Stimulated activated CD8-positive, alpha-beta memory T cell treated with anti-CD3 and anti-CD28 coated beads, Interleukin-12 subunit alpha, Interleukin-12 subunit beta, amount 100 ng/mL, for 1 hour (primary cell): ENCODE measurements around the gene TAS2R38.
"Not testable (repeated sequence)": the region's sequence is repeated elsewhere in the genome, so short reads cannot be mapped to it uniquely, and the experiment has no call there.

Experiments
- DNase-seq: peaks from one replicate; pipeline ENCODE4 v3.0.0-alpha.2; 2020; ENCODE audit warnings: low read depth

The TAS2R38 gene

GRCh38 chr7:141973673-141974072, at the start of gene TAS2R38:
TSS of gene TAS2R38 (minus strand) at chr7:141973773. CDS start at chr7:141973689, 84 bp downstream.
- DNase-seq: no peak

- DNase-seq: no peak
Observed at GRCh38 chr7:142018154-142018553, 44.6 kb upstream of the TAS2R38 start.

DNA sequence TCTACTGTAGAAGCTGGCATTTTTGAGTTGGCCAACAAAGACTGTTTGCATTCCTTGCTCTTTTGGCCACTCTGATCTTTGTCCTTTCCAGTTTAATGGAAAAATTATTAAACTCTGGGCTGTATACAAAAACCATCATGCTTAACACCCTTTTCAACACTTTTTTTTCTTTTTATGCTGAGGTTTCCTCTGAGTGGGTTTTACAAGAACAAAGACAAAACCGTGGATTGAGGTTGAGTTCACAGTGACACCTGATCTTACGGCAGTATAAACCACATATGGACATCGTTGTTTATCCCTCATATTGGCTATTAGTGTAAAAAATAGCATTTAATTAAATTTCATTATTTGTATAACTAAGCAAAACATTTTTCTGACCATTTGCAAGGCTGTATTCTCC, 43.9 kb upstream of the TAS2R38 start:
- DNase-seq: no peak

GRCh38 chr7:142012825-142013511, 39.4 kb upstream of the TAS2R38 start:
- DNase-seq: no peak

- DNase-seq: no peak
Observed at GRCh38 chr7:142010952-142011548, 37.5 kb upstream of the TAS2R38 start.

- no peak for DNase-seq
Observed at GRCh38 chr7:142009187-142009586, 35.6 kb upstream of the TAS2R38 start.

DNA sequence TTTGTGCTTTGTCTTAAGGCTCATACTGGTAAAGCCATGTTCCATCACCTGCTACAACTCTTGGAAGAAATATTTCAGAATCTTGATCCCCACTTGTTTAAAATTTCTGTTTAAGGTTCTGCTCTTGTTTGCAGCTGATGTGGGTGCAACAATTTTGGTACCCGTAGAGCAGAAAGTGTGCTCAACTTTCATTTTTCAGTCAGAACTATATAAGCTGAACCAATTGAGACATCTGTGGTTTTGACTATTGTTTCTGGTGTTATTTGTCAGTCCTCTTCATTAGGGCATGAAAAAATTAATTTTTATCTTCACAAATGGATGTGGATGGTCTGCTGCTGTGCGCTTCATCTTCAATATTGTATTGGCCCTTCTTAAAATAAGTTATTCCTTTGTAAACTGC, 33.0 kb upstream of the TAS2R38 start:
- DNase-seq: no peak

GRCh38 chr7:142002179-142002578, 28.6 kb upstream of the TAS2R38 start:
- DNase-seq: no peak

DNA sequence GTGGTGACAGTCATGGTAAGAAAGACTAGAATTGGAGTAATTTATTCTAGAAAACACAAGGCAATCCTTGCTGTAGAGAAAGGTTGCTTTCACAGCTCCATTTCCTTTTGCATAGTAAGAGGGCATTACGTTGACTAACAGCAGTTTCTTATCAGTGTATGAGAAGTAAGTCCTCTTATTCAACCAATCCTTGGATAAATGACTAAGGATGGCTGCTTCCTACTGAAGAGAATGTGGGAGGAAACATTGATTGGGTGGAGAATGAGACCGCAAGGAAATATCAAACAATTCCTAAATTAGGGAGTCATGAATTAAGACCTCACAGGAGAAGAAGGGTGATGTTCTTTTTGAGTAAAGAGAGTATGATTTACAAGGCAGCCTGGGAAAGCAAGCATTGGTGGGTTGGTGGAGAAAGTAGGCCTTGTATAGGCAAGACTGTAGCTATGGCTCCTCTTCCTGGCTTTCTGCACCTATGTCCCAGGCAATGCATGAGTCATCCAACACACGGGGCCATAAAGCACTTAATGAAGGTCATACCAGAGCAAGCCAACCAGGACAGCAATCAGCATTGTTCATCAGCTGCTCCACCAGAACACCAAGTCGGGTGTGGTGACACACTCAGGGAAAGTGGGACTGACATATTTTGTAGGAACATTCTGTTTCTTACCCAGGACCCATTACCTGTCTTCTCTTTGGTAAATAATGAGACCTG, 27.7 kb upstream of the TAS2R38 start:
- DNase-seq: no peak

DNA sequence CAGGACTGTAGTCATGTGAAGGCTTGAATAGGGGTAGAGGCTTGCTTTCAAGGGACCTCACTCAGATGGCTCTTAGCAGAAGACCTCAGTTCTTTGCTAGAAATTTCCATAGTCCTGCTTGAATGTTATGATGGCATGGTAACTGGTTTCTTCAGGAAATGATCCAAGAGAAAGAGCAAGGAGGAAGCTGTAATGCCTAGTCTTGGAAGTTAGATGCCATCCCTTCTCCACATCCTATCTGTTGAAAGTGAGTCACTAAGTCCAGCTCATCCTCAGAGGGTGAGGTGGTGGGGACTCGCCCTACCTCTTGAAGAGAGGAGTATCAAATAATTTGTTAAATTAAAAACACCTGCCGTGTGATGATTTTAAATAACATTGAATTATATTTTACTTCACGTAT, 26.7 kb upstream of the TAS2R38 start:
- DNase-seq: no peak

GRCh38 chr7:141999058-141999623, 25.6 kb upstream of the TAS2R38 start:
- DNase-seq: no peak

DNA sequence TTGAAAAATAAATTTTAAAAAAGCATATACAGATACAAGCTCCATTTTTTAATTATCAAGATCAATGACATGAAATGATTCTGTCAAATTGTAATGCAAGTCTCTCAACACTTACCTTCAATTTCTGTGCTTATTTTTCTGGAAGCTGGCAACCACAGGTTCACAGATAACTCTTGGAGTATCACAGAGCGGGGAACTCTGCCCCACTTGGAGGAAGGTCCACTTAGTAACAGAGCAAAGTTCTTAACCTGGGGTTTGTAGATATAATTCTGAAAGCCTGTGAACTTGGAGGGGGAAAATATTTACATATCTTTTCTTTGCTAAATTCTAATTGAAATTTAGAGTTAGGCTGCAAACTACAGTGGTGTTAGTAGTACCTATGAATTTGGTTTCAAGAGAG, 19.8 kb upstream of the TAS2R38 start:
- no peak for DNase-seq

GRCh38 chr7:141992688-141993087, 19.1 kb upstream of the TAS2R38 start:
- DNase-seq: no peak

GRCh38 chr7:141992156-141992555, 18.6 kb upstream of the TAS2R38 start:
- no peak for DNase-seq

DNA sequence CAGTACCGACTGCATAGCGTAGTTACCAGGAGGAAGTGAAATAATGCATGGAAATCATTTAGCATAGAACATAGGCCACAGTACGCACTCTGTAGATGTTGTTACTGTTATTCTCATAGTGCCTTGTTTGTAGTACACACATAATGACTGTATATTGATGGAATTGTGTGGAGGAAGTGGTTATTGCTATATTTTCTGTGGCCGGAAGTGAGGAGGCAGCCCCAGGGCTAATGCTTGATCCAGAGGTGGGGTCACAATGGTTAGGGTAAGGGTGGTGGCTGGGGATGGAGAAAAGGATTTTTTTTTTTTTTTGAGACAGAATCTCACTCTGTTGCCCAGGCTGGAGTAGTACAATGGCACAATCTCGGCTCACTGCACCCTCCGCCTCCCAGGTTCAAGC, 17.6 kb upstream of the TAS2R38 start:
- DNase-seq: no peak

DNA sequence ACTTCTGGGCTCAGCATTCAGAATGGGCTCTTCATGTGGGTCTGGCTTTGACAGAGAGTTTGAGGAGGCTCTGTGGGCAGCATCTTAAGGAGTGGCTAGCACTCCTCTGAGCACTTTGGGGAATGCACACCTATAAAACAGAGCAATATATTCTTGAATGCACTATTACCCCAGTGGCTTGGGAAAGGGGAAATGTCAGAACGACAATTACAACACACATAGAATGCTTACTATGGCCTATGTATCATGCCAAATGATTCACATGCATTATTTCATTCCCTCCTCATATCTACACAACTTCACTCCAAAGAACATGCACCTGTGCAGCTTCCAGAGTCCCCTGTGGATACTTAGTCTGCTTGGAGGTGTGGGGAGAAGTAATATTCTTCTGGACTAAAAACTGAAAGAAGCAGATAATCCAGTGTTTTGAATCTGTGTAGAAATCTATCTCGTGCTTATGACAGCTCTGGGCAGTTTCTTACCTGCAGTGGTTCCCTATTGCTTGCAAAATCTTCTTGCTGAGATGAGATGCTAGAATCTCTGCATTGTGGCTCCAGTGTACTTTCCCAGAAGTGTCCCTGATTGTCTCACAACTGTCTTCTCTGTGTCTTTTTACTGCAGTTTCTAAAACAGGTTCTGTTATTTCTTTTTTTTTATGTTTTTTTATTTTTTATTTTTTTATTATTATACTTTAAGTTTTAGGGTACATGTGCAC, 16.6 kb upstream of the TAS2R38 start:
- DNase-seq: no peak

DNA sequence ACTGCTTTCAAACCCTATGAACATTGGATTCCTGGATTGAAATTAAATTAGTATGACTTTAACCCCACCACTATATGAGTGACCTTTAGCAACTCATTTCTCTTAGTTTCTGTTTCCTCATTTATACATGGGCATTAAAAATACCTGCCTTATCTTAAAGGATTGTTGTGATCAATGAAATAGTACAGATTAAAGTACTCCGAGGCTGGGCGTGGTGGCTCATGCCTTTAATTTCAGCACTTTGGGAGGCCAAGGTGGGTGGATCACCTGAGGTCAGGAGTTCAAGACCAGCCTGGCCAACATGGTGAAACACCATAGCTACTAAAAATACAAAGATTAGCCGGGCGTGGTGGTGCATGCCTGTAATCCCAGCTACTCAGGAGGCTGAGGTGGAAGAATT, 14.2 kb upstream of the TAS2R38 start:
- DNase-seq: not testable (repeated sequence)

DNA sequence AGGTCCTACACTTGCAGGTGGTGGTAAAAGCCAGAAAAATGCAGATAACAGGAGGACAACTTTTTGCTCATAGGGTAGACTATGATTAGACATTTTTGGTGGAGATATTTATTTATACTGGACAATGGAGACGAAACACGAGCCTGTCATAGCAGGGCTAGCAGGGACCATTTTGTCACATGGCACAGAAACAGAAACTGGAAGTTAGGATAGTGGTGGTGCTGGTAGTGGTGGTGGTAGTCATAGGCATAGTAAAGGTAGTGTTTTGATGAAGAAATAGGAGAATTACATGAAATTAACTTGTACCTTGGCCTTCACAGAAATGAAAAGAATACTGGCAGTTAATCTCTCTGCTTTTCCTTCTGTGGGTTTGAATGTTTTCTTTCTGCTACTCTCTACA, 13.3 kb upstream of the TAS2R38 start:
- no peak for DNase-seq

DNA sequence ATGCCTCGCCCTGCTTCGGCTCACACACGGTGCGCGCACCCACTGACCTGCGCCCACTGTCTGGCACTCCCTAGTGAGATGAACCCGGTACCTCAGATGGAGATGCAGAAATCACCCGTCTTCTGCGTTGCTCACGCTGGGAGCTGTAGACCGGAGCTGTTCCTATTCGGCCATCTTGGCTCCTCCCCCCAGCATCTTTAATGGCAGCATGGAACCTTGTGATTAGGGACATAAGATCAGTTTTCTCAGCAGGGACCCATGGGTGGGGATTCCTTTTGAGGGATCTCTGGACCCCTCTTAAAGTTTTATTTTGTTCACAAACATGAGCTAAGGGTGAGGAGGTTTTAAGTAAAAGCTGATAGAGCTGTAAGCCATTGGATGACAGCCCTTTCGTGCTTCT, 12.4 kb upstream of the TAS2R38 start:
- not testable (repeated sequence) for DNase-seq

- DNase-seq: no peak
Observed at GRCh38 chr7:141979568-141979967, 6.0 kb upstream of the TAS2R38 start.

DNA sequence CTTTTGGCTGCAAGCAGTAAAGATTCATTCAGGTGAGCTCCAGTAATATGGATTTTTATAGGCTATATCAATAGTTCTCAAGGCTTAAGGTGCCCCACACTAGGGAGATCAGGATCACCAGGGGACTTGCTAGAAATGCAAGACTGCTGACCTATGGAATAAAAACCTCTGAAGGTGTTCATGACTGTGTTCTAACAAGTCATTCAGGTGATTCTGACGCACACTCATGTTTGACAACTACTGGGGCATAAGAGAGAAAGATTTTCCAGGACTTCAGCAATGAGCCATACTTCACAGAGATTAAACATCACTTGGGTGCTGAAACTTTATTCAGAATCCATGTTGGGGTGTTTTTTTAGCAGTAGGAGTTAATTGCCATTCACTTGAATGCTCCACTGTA, 4.8 kb upstream of the TAS2R38 start:
- no peak for DNase-seq

- DNase-seq: no peak
Observed at GRCh38 chr7:141976524-141977245, 3.1 kb upstream of the TAS2R38 start.
